GM21576 (cell line): ENCODE measurements around the gene FRMD4A.

Source experiments
- ATAC-seq: cut with Tn5 transposase; IDR thresholded peaks from one replicate; pipeline ENCODE4 v1.9.1; 2021; ENCODE audit warnings: mild to moderate bottlenecking, moderate library complexity; ENCODE audit not compliant: unreplicated experiment

The FRMD4A gene

DNA sequence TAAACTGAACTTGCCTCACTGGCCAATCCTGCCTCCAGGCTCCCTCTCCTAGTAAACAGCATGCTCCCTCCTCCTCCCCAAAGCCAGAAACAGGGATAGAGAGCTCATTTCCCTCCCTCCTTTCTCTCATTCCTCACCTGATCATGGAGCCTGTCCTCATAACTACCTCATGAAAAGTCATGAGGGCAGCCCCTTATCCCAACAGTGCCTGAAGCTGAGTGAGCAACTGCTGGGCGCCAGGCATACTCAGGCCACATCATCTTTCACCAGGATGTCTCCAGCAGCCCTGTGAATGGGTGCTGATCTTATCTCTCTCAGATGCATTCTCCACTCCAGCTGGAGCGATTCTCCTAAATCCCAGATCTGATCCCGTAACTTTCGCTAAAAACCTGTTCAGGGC, 436.8 kb downstream of the FRMD4A start:
- ATAC-seq: no peak

DNA sequence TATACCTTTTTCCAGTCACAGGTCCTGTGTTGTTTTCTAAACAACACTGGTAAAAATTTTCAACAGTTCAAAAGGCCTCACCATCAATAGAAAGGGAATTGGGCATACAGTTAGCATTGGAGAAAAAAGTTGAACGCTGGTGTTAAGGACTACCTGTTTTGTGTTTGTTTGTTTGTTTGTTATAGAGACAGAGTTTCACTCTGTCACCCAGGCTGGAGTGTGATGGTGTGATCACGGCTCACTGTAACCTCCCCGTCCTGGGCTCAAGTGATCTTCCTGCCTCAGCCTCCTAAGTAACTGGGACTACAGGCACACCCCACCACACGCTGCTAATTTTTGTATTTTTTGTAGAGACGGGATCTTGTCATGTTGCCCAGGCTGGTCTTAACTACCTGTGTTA, 437.9 kb downstream of the FRMD4A start:
- no peak for ATAC-seq

- ATAC-seq: no peak
These were observed 438.7 kb downstream of the FRMD4A start for GRCh38 chr10:13892001-13892491.

GRCh38 chr10:13891128-13892000, 439.4 kb downstream of the FRMD4A start:
- no peak for ATAC-seq

- no peak for ATAC-seq
These were observed 440.2 kb downstream of the FRMD4A start for GRCh38 chr10:13890233-13891127.

DNA sequence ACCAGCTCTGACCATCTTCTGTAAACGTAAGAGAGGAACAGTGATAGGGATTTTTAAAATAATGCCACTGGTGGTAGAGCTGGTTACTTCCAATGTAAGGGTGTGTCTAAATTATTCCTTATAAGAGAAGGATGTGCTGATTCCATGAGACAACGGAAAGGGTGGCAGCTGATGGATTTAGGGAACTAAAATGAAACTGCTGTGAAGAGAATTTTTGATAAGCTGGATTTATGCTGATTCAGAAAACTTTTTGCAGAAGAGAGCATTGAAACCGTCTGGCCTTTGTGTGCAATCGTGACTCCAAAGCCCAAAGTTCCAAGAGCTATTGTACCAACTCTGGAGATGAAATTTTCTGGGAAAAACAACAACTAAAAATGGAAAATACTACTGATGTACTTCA, 443.0 kb downstream of the FRMD4A start:
- no peak for ATAC-seq

GRCh38 chr10:13885238-13885990, 445.3 kb downstream of the FRMD4A start:
- ATAC-seq: no peak

GRCh38 chr10:13883636-13884444, 446.9 kb downstream of the FRMD4A start:
- ATAC-seq: no peak

- ATAC-seq: no peak
These were observed 448.5 kb downstream of the FRMD4A start for GRCh38 chr10:13882119-13882711.

- no peak for ATAC-seq
These were observed 450.0 kb downstream of the FRMD4A start for GRCh38 chr10:13880760-13881159.

DNA sequence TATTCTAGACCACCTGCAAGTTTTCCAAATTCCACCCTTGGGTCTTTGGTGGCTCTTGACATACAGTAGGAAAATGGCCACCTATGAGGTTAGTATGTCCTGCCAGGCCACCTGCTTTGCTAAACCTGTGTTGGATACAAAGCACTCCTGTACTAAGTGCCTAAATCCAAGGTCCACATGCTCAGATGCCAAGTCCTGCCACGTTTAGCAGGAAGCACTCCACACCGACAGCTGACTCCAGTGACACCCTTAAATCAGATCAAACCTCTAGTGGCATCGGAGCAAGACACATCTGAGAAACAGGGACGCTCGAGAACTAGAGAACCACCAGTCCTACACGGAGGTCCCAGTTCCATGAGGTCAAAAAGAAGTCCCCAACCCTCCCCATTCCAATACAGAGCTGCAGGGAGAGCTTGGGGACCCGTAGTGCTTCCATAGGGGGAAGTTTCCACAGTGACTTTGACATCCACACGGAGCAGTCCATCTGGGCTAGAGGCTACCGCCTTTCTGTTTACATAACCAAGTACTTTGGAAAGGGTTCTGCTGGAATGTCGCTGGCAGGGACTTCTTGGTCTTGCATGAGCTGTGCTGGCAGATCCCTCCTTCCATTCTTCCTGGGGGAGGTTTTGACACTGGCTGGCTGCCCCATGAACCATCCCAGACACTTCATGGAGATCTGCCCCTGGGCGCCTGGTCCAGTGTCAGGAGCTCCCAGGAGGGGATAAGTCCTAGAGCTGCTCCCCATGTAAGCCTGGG, 453.4 kb downstream of the FRMD4A start:
- no peak for ATAC-seq

GRCh38 chr10:13873196-13873595, 457.5 kb downstream of the FRMD4A start:
- ATAC-seq: no peak

- ATAC-seq: no peak
These were observed 458.3 kb downstream of the FRMD4A start for GRCh38 chr10:13872411-13872810.

DNA sequence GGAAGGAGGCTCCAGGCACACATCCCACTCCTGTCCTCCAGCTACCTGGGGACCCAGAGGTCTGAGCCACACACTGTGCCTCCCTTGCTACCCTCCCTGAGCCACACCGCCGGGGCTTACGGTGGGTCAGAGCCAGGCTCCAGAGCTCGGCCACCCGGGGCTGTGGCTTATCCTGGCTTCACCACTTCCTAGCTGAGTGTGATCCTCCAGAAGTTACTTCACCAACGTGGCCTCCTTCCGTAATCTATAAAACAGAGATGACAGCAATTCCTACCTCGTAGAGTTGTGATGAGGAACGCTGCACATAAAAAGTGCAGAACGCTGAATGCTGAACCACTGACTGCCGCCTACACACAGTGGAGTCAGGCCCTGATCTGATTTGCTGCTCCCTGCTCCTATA, 458.9 kb downstream of the FRMD4A start:
- ATAC-seq: no peak

- no peak for ATAC-seq
These were observed 459.7 kb downstream of the FRMD4A start for GRCh38 chr10:13871011-13871410.

DNA sequence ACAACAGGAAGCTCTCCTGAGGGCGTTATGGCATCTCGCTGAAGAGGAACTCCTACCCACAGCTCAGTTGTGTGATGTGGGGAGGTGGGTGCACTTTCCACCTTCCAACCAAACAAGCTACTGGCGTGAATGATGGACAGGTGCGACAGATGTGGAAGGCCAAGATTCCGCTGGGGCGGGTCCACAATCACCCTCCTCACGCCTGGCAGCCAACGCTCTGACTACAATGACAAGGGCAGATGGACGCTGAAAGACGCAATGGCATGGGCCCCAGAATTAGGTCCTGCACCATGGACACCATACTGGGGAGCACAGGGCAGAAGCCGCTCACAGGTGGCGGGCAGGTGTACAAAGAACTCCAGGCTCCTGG, 461.4 kb downstream of the FRMD4A start:
- ATAC-seq: no peak

- ATAC-seq: no peak
These were observed 462.0 kb downstream of the FRMD4A start for GRCh38 chr10:13868528-13869294.

GRCh38 chr10:13867822-13868221, 462.9 kb downstream of the FRMD4A start:
- no peak for ATAC-seq
